Heart right ventricle (tissue), 16 donors: ENCODE measurements around the gene CPNE5. TPM values are rescaled to one million over a fixed set of nuclear protein-coding genes. Genes with fewer than 3 reads are reported as not detected.

Source experiments
- ATAC-seq, 8 donors: fragments of 200-7000 bp; cut with Tn5 transposase; one replicate each; pipeline ENCODE4 v1.9.1; 2020; ENCODE audit warnings: mild to moderate bottlenecking in 8 of 8, moderate library complexity in 8 of 8, moderate number of reproducible peaks in 1 of 8
- DNase-seq, 2 donors: peaks; one replicate each; pipeline ENCODE4 v3.0.0-alpha.2; 2020
- H3K27ac ChIP-seq, 10 donors: fragments of 200-600 bp; sonication (generic) in 2 of 10; one replicate each; pipeline versions ENCODE4 v1.5.0 to v1.8.0; 2020 to 2022; ENCODE audit warnings: mild to moderate bottlenecking in 3 of 10
- H3K27me3 ChIP-seq, 7 donors: fragments of 200-600 bp; one replicate each; pipeline ENCODE4 v1.8.0; 2021 to 2022; ENCODE audit warnings: mild to moderate bottlenecking in 2 of 7
- H3K36me3 ChIP-seq, 9 donors: fragments of 200-600 bp; sonication (generic) in 1 of 9; one replicate each; pipeline versions ENCODE4 v1.5.0 to v1.8.0; 2020 to 2022; ENCODE audit warnings: mild to moderate bottlenecking in 2 of 9
- H3K4me1 ChIP-seq, 9 donors: fragments of 200-600 bp; sonication (generic) in 1 of 9; one replicate each; pipeline versions ENCODE4 v1.5.0 to v1.8.0; 2020 to 2022; ENCODE audit warnings: mild to moderate bottlenecking in 4 of 9
- H3K4me3 ChIP-seq, 10 donors: fragments of 200-600 bp; sonication (generic) in 2 of 10; one replicate each; pipeline versions ENCODE4 v1.5.0 to v1.8.0; 2020 to 2022; ENCODE audit warnings: mild to moderate bottlenecking in 7 of 10, moderate library complexity in 2 of 10
- H3K9me3 ChIP-seq, 11 donors: fragments of 200-600 bp in 10 of 11; sonication (generic) in 2 of 11; one replicate each; pipeline versions ENCODE4 v1.5.0 to v1.8.0; 2013 to 2022; ENCODE audit warnings: mild to moderate bottlenecking in 2 of 11, control low read depth in 1 of 11, moderate library complexity in 1 of 11
- WGBS, 2 donors: extraction: QIAGEN DNeasy Blood & Tissue Kit; methylation state at CpG; one replicate each; pipeline ENCODE4 v1.1.7; 2013; ENCODE audit warnings: inconsistent platforms in 1 of 2; 5-methylcytosine and 5-hydroxymethylcytosine counted together
- intact Hi-C, 10 donors: fragments of 100-400 bp; cut with DNase I; formaldehyde crosslinking; loops; one replicate each; pipeline versions ENCODE4 v1.11.1 to v1.14.2; 2022
- polyA plus RNA-seq, 2 donors: library from polyadenylated mRNA; stranded (reverse); fragments of 200-250 nt; gene quantifications; one replicate each; pipeline ENCODE4 v1.2.3, GENCODE V29; 2013
- total RNA-seq, 10 donors: library from RNA; stranded (reverse); fragmentation: NEBNext Ultra II Directional in 3 of 10; extraction: Animal tissue kit (Norgen Biotek cat#: 25700) in 3 of 10; gene quantifications; one replicate each; pipeline versions ENCODE4 v1.2.1 to v1.2.4, GENCODE V29; 2021 to 2023
- TF ChIP-seq, protein P1 (sequence below), 9 donors: fragments of 200-600 bp; sonication (generic) in 2 of 9; IDR thresholded peaks; one replicate each; pipeline versions ENCODE4 v1.5.0 to v1.8.0; 2021 to 2022; ENCODE audit warnings: antibody characterized with exemption in 9 of 9, mild to moderate bottlenecking in 5 of 9, moderate library complexity in 1 of 9
- donor health status: Arrhythmogenic right ventricular cardiomyopathy.
- donor health status: ischemic (EF 13 %, LVEDD 7.1; RV severe dilation, severe dysfunction).
- donor health status: healthy with polysubstance abuse.
- donor health status: DM: no; HTN: yes; CAD: no.
- donor health status: DM: no; HTN: no; CAD: no.
- donor health status: ischemic (EF 25% LVEDD 6.9; RV normal size, moderate dysfunction).
- donor health status: ischemic (EF 25% LVEDD 5.7; RV mildly dilated, moderate dysfunction).
- donor health status: healthy.
- donor health status: DM: yes; HTN: yes; CAD: no.
- donor health status: Ischemic cardiomyopathy.
- donor health status: ischemic (EF 35%, LVEDD 5.7; RV mildly dilated, moderate dysfunction).
- donor health status: nonischemic (EF 11% LVEDD 7.7; RV severe dilation, severe dysfunction).
- donor health status: DM: yes; HTN: yes; CAD: no.
- donor health status: PGD.
- donor health status: ischemic (EF 29% LVEDD 5.4; RV normal size, mild dysfunction).
- donor health status: nonischemic (EF 23%, LVEDD 6.1; RV moderate dilation, normal function).

The CPNE5 gene
- total and polyA plus RNA-seq, 12 donors = 2.8 to 98.2 (median 24.4) TPM

DNA sequence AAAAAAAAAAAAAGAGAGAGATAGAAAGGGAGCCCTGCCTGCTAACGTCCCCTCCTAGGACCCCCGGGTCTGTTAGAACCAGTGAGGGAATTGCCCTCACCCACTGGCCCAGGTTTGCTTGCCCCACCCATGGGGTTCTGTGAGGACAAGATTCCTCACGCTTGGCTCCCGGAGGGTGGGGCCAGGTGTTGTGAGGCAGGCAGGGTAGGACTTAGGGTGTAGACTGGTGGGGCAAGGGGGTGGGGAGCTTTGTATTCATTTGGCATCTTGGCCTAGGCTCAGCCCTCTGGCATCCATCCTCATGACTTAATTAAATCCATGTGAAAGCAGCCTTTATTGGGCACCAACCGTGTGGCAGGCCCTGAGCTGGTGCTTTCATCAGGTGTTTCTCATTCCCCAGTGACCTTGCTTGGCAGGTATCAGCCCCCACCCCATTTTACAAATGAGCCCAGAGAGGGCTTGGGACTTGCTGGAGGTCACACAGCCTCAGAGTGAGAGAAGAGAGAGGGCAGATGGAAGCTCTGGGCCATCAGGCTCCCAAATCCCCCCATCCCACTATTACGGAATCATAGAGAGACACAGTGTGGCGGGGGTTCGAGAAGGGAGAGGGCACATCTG, 122.7 kb downstream of the CPNE5 start:
- H3K27me3 ChIP-seq = no peaks in the 10 kb centered on the region
- intact Hi-C loops = no loop called here
- TF ChIP-seq, protein P1, sequence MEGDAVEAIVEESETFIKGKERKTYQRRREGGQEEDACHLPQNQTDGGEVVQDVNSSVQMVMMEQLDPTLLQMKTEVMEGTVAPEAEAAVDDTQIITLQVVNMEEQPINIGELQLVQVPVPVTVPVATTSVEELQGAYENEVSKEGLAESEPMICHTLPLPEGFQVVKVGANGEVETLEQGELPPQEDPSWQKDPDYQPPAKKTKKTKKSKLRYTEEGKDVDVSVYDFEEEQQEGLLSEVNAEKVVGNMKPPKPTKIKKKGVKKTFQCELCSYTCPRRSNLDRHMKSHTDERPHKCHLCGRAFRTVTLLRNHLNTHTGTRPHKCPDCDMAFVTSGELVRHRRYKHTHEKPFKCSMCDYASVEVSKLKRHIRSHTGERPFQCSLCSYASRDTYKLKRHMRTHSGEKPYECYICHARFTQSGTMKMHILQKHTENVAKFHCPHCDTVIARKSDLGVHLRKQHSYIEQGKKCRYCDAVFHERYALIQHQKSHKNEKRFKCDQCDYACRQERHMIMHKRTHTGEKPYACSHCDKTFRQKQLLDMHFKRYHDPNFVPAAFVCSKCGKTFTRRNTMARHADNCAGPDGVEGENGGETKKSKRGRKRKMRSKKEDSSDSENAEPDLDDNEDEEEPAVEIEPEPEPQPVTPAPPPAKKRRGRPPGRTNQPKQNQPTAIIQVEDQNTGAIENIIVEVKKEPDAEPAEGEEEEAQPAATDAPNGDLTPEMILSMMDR (IDR thresholded peaks at IDR 0.05) = no peak
- no peak overlapping the region for H3K27ac ChIP-seq
- H3K4me1 ChIP-seq = no peaks in the 10 kb centered on the region
- H3K4me3 ChIP-seq = no peak overlapping the region
- 90 to 94% methylated on average over 8 of the region's 8 CpGs for WGBS, 2 donors
- DNase-seq (no peak), ATAC-seq (no peak)
- H3K9me3 ChIP-seq = no peaks in the 10 kb centered on the region
- H3K36me3 ChIP-seq = no peaks in the 10 kb centered on the region

- intact Hi-C loops = no loop called here
- ATAC-seq = no peak
- no peaks in the 10 kb centered on the region for H3K9me3 ChIP-seq
- no peaks in the 10 kb centered on the region for H3K4me1 ChIP-seq
- WGBS, 2 donors = 88 to 94% methylated on average over 7 of the region's 7 CpGs
- TF ChIP-seq, protein P1 (IDR thresholded peaks at IDR 0.05) = no peak
- no peaks in the 10 kb centered on the region for H3K36me3 ChIP-seq
- no peak overlapping the region for H3K4me3 ChIP-seq
- H3K27ac ChIP-seq = no peak overlapping the region
- DNase-seq = no peak
- H3K27me3 ChIP-seq = no peaks in the 10 kb centered on the region
Observed at GRCh38 chr6:36715469-36715868, 123.8 kb downstream of the CPNE5 start.

DNA sequence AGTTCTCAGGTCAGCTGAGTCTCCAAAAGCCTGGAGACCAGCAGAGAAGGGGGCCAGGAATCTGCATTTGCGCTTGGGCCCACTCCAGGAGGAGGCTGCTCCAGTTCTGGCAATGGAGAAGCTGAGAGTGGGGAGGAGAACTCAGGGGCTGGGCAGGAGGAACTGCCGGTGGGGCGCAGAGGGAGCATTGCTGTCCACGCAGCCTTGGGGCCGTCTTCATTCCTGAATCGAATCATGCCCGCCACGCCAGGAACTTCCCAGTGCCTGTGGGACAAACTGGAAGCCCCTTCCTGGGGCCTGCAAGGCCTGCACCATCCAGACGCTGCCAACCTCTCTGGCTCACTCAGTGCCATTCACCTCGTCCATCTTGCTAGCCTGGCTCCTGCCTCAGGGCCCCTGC, 124.7 kb downstream of the CPNE5 start:
- H3K9me3 ChIP-seq = no peaks in the 10 kb centered on the region
- TF ChIP-seq, protein P1 (IDR thresholded peaks at IDR 0.05) = no peak
- no peaks in the 10 kb centered on the region for H3K4me1 ChIP-seq
- intact Hi-C loops = no loop called here
- DNase-seq = no peak
- ATAC-seq = no peak
- no peaks in the 10 kb centered on the region for H3K36me3 ChIP-seq
- 88% methylated on average over 10 of the region's 10 CpGs for WGBS, 2 donors
- no peak overlapping the region for H3K27ac ChIP-seq
- no peaks in the 10 kb centered on the region for H3K27me3 ChIP-seq
- H3K4me3 ChIP-seq = no peak overlapping the region

- intact Hi-C loops = no loop called here
- DNase-seq (no peak), ATAC-seq (no peak)
- Histone ChIP-seq H3K36me3 (no peaks in the 10 kb centered on the region), H3K27me3 (no peaks in the 10 kb centered on the region), H3K9me3 (no peaks in the 10 kb centered on the region), H3K4me1 (no peaks in the 10 kb centered on the region), H3K4me3 (no peak overlapping the region), H3K27ac (no peak overlapping the region)
- 85 to 90% methylated on average over 8 of the region's 8 CpGs for WGBS, 2 donors
- TF ChIP-seq, protein P1 (IDR thresholded peaks at IDR 0.05) = no peak
Observed at GRCh38 chr6:36713846-36714245, 125.4 kb downstream of the CPNE5 start.
